Body of pancreas (tissue), 4 donors: ENCODE measurements around the gene UNC13C.

ENCODE experiments used
- CTCF ChIP-seq, 7 experiments: fragments of 450-650 bp in 4 of 7; fragments of 200-600 bp in 3 of 7; sonication (generic) in 3 of 7; IDR thresholded peaks; one replicate each; pipeline ENCODE4 v1.5.1; 2016 to 2019; ENCODE audit warnings: antibody characterized with exemption in 7 of 7
- POLR2A ChIP-seq, 3 donors: fragments of 450-650 bp; IDR thresholded peaks; one replicate each; pipeline ENCODE4 v1.6.1; 2016; ENCODE audit warnings: antibody characterized with exemption in 3 of 3, mild to moderate bottlenecking in 2 of 3

GRCh38 chr15:54273928-54274327 lies 295.7 kb downstream of the UNC13C start:
- TF ChIP-seq POLR2A (IDR thresholded peaks at IDR 0.05) = no peak
- TF ChIP-seq CTCF (IDR thresholded peaks at IDR 0.05) = no peak
